K562 (cell line): ENCODE results near the gene ZNF143. TPM values are rescaled to one million over a fixed set of nuclear protein-coding genes. Genes with fewer than 3 reads are reported as not detected.

Source experiments
- BRF2 ChIP-seq: IDR thresholded peaks from 3 replicates; pipeline ENCODE4 v1.6.1; 2011; ENCODE audit warnings: borderline replicate concordance, mild to moderate bottlenecking; ENCODE audit not compliant: insufficient read length, insufficient read depth
- CAMTA2 ChIP-seq: fragments of 250-450 bp; sonication (Bioruptor Pico); conservative IDR thresholded peaks from 2 replicates; pipeline ENCODE4 v1.5.1; 2022
- CHCHD3 ChIP-seq: fragments of 250-450 bp; sonication (Bioruptor Pico); IDR thresholded peaks from 2 replicates; pipeline ENCODE4 v2.1.2; 2022; ENCODE audit warnings: mild to moderate bottlenecking
- GATAD2B ChIP-seq: fragments of 450-650 bp; IDR thresholded peaks from 2 replicates; pipeline ENCODE4 v1.6.1; 2017; ENCODE audit warnings: mild to moderate bottlenecking, borderline replicate concordance
- GTF2F1 ChIP-seq: IDR thresholded peaks from 2 replicates; pipeline ENCODE4 v1.6.1; 2011; ENCODE audit warnings: low read depth, low read length, improper control_type of control experiment
- HLTF ChIP-seq: fragments of 450-650 bp; IDR thresholded peaks from 2 replicates; pipeline ENCODE4 v1.6.1; 2016
- HOXB6 ChIP-seq: fragments of 250-450 bp; sonication (Bioruptor Pico); IDR thresholded peaks from 2 replicates; pipeline ENCODE4 v1.5.1; 2022; ENCODE audit warnings: mild to moderate bottlenecking, borderline replicate concordance
- JUN ChIP-seq, 2 experiments: sonication (generic) in 1 of 2; formaldehyde crosslinking in 1 of 2; IDR thresholded peaks; 2 replicates each; pipeline versions ENCODE4 v1.6.1 to v1.8.0; 2012 to 2022; ENCODE audit warnings: borderline replicate concordance in 2 of 2, mild to moderate bottlenecking in 2 of 2, improper control_type of control experiment in 1 of 2, low read depth in 1 of 2, low read length in 1 of 2, missing genetic modification reagents in 1 of 2
- KLF6 ChIP-seq: fragments of 250-450 bp; sonication (Bioruptor Pico); IDR thresholded peaks from 2 replicates; pipeline ENCODE4 v1.4.0; 2020; ENCODE audit warnings: mild to moderate bottlenecking, moderate library complexity, borderline replicate concordance
- PHB2 ChIP-seq: fragments of 450-650 bp; IDR thresholded peaks from 2 replicates; pipeline ENCODE4 v1.6.1; 2017; ENCODE audit warnings: low read depth
- PML ChIP-seq: IDR thresholded peaks from 2 replicates; pipeline ENCODE4 v1.6.1; 2012; ENCODE audit warnings: low read length, inconsistent platforms
- PTRF ChIP-seq: fragments of 450-650 bp; IDR thresholded peaks from 2 replicates; pipeline ENCODE4 v1.6.1; 2016; ENCODE audit warnings: mild to moderate bottlenecking, missing genetic modification characterization, missing compliant biosample characterization
- SAP30 ChIP-seq: fragments of 200-600 bp; sonication (generic); IDR thresholded peaks from 2 replicates; pipeline ENCODE4 v1.6.1; 2012; ENCODE audit warnings: borderline replicate concordance, low read depth, mild to moderate bottlenecking, moderate library complexity, low read length, control low read depth, inconsistent platforms; ENCODE audit not compliant: insufficient read depth, poor library complexity, severe bottlenecking
- SETDB1 ChIP-seq: IDR thresholded peaks from one replicate; pipeline ENCODE4 v1.6.1; 2012; ENCODE audit warnings: low read length, control low read depth, inconsistent platforms
- SNIP1 ChIP-seq: fragments of 450-650 bp; IDR thresholded peaks from 2 replicates; pipeline ENCODE4 v1.7.1; 2017; ENCODE audit warnings: low read depth, mild to moderate bottlenecking
- U2AF1 ChIP-seq: fragments of 200-400 bp; formaldehyde crosslinking; optimal IDR thresholded peaks from 2 replicates; pipeline ENCODE3; 2017; ENCODE audit warnings: mild to moderate bottlenecking, low read depth, low read length, moderate library complexity
- YY1 ChIP-seq, 3 experiments: IDR thresholded peaks; 2 replicates each; pipeline ENCODE4 v1.6.1; 2011; ENCODE audit warnings: low read length in 2 of 3, mild to moderate bottlenecking in 2 of 3, moderate library complexity in 2 of 3, borderline replicate concordance in 1 of 3, control low read depth in 1 of 3, low read depth in 1 of 3; ENCODE audit not compliant: insufficient read depth in 3 of 3, insufficient replicate concordance in 2 of 3, control insufficient read depth in 1 of 3, insufficient read length in 1 of 3; ENCODE audit errors: extremely low read depth in 1 of 3
- ZBTB49 ChIP-seq: sonication (generic); formaldehyde crosslinking; IDR thresholded peaks from 2 replicates; pipeline ENCODE4 v1.8.0; 2022; ENCODE audit warnings: missing genetic modification reagents, mild to moderate bottlenecking, borderline replicate concordance
- ZFP30 ChIP-seq: fragments of 250-450 bp; sonication (Bioruptor Pico); IDR thresholded peaks from 2 replicates; pipeline ENCODE4 v1.8.0; 2022; ENCODE audit warnings: moderate library complexity, mild to moderate bottlenecking, inconsistent platforms, borderline replicate concordance
- ZKSCAN8 ChIP-seq: fragments of 200-800 bp; sonication (Bioruptor generic); IDR thresholded peaks from 2 replicates; pipeline ENCODE4 v1.6.1; 2016; ENCODE audit warnings: missing genetic modification characterization, missing compliant biosample characterization
- ZNF12 ChIP-seq: sonication (generic); formaldehyde crosslinking; IDR thresholded peaks from 2 replicates; pipeline ENCODE4 v1.4.0; 2020; ENCODE audit warnings: mild to moderate bottlenecking, missing genetic modification reagents
- ZNF282 ChIP-seq: sonication (generic); formaldehyde crosslinking; IDR thresholded peaks from 2 replicates; pipeline ENCODE4 v1.8.1; 2023; ENCODE audit warnings: missing genetic modification reagents
- ZNF57 ChIP-seq: fragments of 450-650 bp; formaldehyde crosslinking; IDR thresholded peaks from 2 replicates; pipeline ENCODE4 v1.4.0; 2020; ENCODE audit warnings: mild to moderate bottlenecking, moderate library complexity
- ZNF717 ChIP-seq: fragments of 250-450 bp; sonication (Bioruptor Pico); IDR thresholded peaks from 2 replicates; pipeline ENCODE4 v1.5.0; 2021
- polyA plus RNA-seq, 8 experiments: library from polyadenylated mRNA; depleted of rRNA in 4 of 8; stranded (reverse) in 5 of 8; unstranded in 3 of 8; fragments of >200 nt; fragmentation: Nextera tagmentation in 2 of 8; fragmentation: Illumina TruSeq in 1 of 8; extraction: Ambion mirVana in 2 of 8; extraction: Trizol in 1 of 8; gene quantifications; 2 replicates each; pipeline versions ENCODE4 v1.2.1 to v1.2.3, GENCODE V29; 2011 to 2014; ENCODE audit warnings: inconsistent platforms in 1 of 8, missing spikeins in 1 of 8
- total RNA-seq, 7 experiments: library from RNA; depleted of rRNA in 6 of 7; stranded (reverse); fragments of >200 nt in 6 of 7; fragmentation: Illumina TruSeq in 2 of 7; extraction: Trizol in 2 of 7; gene quantifications; 2 replicates each; pipeline versions ENCODE4 v1.2.1 to v1.2.3, GENCODE V29; 2011 to 2021; ENCODE audit warnings: low replicate concordance in 1 of 7
- TF ChIP-seq, protein P1 (sequence below): fragments of 250-450 bp; sonication (Bioruptor Pico); IDR thresholded peaks from 2 replicates; pipeline ENCODE4 v1.8.0; 2021; ENCODE audit warnings: borderline replicate concordance, mild to moderate bottlenecking, moderate library complexity; ENCODE audit not compliant: poor library complexity, severe bottlenecking

Gene ZNF143
- total and polyA plus RNA-seq, 9 of the 15 experiments (the other 6 are each of a cell fraction or from before 2014, with no cell fraction given): 18.4 to 58.5 (median 27.1) TPM

DNA sequence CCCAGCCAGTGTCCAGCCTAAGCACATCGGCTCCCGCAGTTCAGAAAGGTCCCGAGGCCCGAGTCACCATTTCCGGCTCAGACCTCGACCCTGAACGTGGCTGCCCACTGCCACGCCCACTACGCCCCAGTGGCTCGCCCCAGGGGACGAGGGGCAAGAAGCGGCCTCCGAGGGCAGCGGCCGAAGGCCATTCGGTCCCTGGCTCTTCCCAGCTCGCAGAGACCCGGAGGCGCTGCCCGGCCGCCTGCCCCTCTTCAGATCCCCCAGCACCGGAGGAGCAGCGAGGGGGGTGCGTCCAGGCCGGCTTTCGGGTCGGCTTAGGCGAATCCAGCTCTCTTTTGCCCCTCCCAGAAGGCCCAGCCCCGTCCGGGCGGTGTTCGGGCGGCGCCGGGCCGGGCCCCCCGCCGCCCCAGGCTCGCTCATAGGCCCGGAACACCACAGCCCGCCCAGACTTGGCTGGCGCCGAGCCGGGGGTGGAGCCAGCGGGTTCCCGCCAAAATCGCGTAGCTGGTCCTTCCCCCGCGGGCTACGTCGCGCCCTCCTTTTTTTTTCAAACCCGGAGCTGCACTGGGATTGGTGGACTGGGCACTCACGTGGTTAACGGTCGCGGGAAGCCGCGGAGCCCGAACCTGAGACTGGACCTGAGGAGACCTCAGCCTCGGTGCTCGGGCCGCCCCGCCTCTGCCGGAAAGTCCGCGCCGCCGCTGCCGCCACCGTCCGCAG, 112.4 kb downstream of the ZNF143 start, which contains the start of gene WEE1 (continued):
- TF ChIP-seq SAP30 (peak; percentile 45), HLTF (no peak), ZKSCAN8 (CRISPR knock-in tag) (no peak), BRF2 (no peak), YY1 (IDR thresholded peaks at IDR 0.05; ENCODE audit: borderline replicate concordance in 1 of 3, control insufficient read depth in 1 of 3, extremely low read depth in 1 of 3, insufficient read depth in 3 of 3, insufficient read length in 1 of 3, insufficient replicate concordance in 2 of 3, low read depth in 1 of 3, low read length in 2 of 3) (peak in 2 of 3 experiments; percentile 55 to 83), CAMTA2 (CRISPR knock-in tag) (no peak), PTRF (no peak), ZBTB49 (CRISPR knock-in tag) (no peak), SNIP1 (no peak), U2AF1 (peak; percentile 89), HOXB6 (no peak), PML (peak; percentile 75), GATAD2B (no peak; the same call in 1 of the 2 replicates), ZNF717 (no peak), PHB2 (no peak), SETDB1 (no peak), ZNF12 (no peak), KLF6 (CRISPR knock-in tag) (peak; percentile 59; the same call in 1 of the 2 replicates), CHCHD3 (CRISPR knock-in tag) (0 out of 2 replicates have a peak, but pooled peaks have one; percentile 61), ZFP30 (CRISPR knock-in tag) (no peak), ZNF282 (CRISPR knock-in tag) (no peak), ZNF57 (CRISPR knock-in tag) (no peak), GTF2F1 (no peak), JUN (IDR thresholded peaks at IDR 0.05; ENCODE audit: borderline replicate concordance, low read depth, low read length) (no peak), JUN (CRISPR knock-in tag; IDR thresholded peaks at IDR 0.05; ENCODE audit: borderline replicate concordance) (no peak)
- TF ChIP-seq, protein P1, sequence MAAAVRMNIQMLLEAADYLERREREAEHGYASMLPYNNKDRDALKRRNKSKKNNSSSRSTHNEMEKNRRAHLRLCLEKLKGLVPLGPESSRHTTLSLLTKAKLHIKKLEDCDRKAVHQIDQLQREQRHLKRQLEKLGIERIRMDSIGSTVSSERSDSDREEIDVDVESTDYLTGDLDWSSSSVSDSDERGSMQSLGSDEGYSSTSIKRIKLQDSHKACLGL (CRISPR knock-in tag): no peak
